Measurements from ENCODE around the gene NOL4L.

DNA sequence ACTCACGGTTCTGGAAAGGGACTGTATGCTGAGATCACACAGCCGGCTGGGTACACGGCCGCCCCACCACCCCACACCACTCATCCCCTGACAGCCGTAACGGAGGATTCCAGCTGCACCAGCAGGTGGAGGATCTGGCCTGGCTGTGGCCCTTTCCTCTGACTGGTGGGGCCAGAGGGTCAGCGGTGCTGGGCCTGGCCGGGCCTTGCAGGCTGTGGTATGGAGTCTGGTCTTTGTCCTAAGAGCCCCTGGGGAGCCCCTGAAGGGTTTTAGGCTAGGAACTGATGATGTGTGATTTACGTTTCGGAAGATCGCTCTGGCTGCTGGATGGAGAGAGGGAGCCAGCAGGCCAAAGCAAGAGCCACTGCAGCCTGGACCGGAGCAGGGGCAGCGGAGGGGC, 26.6 kb downstream of the NOL4L start:
- TF ChIP-seq, protein P1, sequence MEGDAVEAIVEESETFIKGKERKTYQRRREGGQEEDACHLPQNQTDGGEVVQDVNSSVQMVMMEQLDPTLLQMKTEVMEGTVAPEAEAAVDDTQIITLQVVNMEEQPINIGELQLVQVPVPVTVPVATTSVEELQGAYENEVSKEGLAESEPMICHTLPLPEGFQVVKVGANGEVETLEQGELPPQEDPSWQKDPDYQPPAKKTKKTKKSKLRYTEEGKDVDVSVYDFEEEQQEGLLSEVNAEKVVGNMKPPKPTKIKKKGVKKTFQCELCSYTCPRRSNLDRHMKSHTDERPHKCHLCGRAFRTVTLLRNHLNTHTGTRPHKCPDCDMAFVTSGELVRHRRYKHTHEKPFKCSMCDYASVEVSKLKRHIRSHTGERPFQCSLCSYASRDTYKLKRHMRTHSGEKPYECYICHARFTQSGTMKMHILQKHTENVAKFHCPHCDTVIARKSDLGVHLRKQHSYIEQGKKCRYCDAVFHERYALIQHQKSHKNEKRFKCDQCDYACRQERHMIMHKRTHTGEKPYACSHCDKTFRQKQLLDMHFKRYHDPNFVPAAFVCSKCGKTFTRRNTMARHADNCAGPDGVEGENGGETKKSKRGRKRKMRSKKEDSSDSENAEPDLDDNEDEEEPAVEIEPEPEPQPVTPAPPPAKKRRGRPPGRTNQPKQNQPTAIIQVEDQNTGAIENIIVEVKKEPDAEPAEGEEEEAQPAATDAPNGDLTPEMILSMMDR (IDR thresholded peaks at IDR 0.05), result no peak
- no peak for TF ChIP-seq EZH2 (IDR thresholded peaks at IDR 0.05)

Measured in neural progenitor cell (in vitro differentiated cells).